SKM-1 (cell line): ENCODE results near the gene E4F1.

ENCODE experiments used
- DNase-seq: peaks from one replicate; lab custom pipeline; 2025; ENCODE audit not compliant: unreplicated experiment; lab: John Stamatoyannopoulos, UW

The E4F1 gene

GRCh38 chr16:2205104-2205966 is 18.1 kb upstream of the E4F1 start, which contains the start of gene MLST8:
MLST8 (plus strand) TSS chr16:2205454; CDS start chr16:2206086, 632 bp downstream.
- DNase-seq, result peak; percentile 64

GRCh38 chr16:2205967-2206313 is 17.5 kb upstream of the E4F1 start:
- no peak for DNase-seq

GRCh38 chr16:2206420-2206779 is 17.0 kb upstream of the E4F1 start:
- DNase-seq, result no peak

- DNase-seq, result no peak
These were observed 16.5 kb upstream of the E4F1 start for GRCh38 chr16:2206780-2207433.

- no peak for DNase-seq
These were observed 15.5 kb upstream of the E4F1 start for GRCh38 chr16:2207872-2208271.

GRCh38 chr16:2208308-2208707 is 15.1 kb upstream of the E4F1 start:
- DNase-seq, result no peak

GRCh38 chr16:2208772-2209171 is 14.6 kb upstream of the E4F1 start:
- DNase-seq, result no peak

GRCh38 chr16:2209258-2210008 is 14.0 kb upstream of the E4F1 start:
- DNase-seq, result no peak

- DNase-seq, result no peak
These were observed 13.4 kb upstream of the E4F1 start for GRCh38 chr16:2210009-2210332.

- no peak for DNase-seq
These were observed 12.7 kb upstream of the E4F1 start, which contains the start of gene BRICD5 for GRCh38 chr16:2210386-2211365. BRICD5 (minus strand) TSS chr16:2210863; CDS start chr16:2210833, 30 bp downstream.

- DNase-seq, result no peak
These were observed 11.5 kb upstream of the E4F1 start for GRCh38 chr16:2211923-2212347.

GRCh38 chr16:2212362-2213324 is 10.7 kb upstream of the E4F1 start:
- DNase-seq, result no peak

GRCh38 chr16:2213817-2214718 is 9.3 kb upstream of the E4F1 start:
- no peak for DNase-seq

GRCh38 chr16:2214719-2214968 is 8.7 kb upstream of the E4F1 start, which contains the start of gene PGP:
PGP (minus strand) TSS chr16:2214840; CDS start chr16:2214777, 63 bp downstream.
- no peak for DNase-seq

GRCh38 chr16:2216330-2216729 is 7.1 kb upstream of the E4F1 start:
- DNase-seq, result no peak

GRCh38 chr16:2223942-2224486 is 623 bp downstream of the E4F1 start:
- DNase-seq, result no peak

- no peak for DNase-seq
These were observed 2.9 kb downstream of the E4F1 start for GRCh38 chr16:2226245-2226793.

GRCh38 chr16:2226918-2227317 is 3.5 kb downstream of the E4F1 start:
- no peak for DNase-seq
